Left renal cortex interstitium (tissue), 4 donors: Measurements from ENCODE around the gene POLR3E. TPM values are rescaled to one million over a fixed set of nuclear protein-coding genes. Genes with fewer than 3 reads are reported as not detected.

ENCODE experiments used
- DNase-seq, 4 donors: peaks; one replicate each; pipeline ENCODE4 v3.0.0-alpha.2; 2013; ENCODE audit warnings: low read depth in 4 of 4, low spot score in 2 of 4, missing footprints in 1 of 4
- polyA plus RNA-seq, 4 donors: library from polyadenylated mRNA; unstranded; fragments of 120-200 nt; gene quantifications; one replicate each; pipeline ENCODE4 v1.2.1, GENCODE V29; 2013; ENCODE audit not compliant: insufficient read length in 4 of 4

POLR3E gene, protein sequence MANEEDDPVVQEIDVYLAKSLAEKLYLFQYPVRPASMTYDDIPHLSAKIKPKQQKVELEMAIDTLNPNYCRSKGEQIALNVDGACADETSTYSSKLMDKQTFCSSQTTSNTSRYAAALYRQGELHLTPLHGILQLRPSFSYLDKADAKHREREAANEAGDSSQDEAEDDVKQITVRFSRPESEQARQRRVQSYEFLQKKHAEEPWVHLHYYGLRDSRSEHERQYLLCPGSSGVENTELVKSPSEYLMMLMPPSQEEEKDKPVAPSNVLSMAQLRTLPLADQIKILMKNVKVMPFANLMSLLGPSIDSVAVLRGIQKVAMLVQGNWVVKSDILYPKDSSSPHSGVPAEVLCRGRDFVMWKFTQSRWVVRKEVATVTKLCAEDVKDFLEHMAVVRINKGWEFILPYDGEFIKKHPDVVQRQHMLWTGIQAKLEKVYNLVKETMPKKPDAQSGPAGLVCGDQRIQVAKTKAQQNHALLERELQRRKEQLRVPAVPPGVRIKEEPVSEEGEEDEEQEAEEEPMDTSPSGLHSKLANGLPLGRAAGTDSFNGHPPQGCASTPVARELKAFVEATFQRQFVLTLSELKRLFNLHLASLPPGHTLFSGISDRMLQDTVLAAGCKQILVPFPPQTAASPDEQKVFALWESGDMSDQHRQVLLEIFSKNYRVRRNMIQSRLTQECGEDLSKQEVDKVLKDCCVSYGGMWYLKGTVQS
- polyA plus RNA-seq: 10 to 100 TPM; 41.2 to 70.1 (median 57.0) TPM

DNA sequence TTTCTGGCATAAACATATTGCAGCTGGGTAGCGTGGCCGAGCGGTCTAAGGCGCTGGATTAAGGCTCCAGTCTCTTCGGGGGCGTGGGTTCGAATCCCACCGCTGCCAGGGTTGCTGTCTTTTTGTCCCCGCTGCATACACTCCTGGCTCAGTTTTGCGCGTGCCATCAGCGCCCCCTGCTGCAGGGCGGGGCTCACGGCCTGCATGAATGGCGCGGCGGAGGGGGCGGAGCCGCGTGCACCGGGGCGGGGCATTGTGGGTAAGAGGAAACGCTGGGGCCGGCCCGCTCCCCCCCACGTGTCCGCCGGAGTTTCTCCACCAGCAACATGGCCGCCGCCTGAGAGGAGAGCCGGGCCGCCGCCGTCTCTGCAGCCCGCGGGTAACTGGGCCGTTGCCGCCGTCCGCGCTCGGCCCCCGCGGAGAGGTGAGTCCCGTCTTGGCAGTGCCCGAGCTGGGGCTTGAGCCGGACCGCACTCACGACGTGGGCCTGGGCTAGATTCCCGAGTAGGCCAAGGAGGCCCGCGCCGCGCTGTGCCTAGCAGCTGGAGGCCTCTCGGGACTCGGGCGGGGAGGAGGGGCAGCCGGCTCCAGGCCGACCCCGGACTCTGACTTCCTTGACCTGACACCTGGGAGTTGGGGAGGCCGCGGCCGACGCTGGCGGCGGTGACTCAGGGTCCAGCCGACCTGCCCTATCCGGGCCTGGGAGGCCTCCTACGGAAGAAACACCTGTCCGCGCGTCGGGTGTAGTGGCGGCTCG, at the start of gene POLR3E:
Gene POLR3E, plus strand, starts transcription at position 296 of the 757 bp plus-strand sequence. CDS start 5,560 bp downstream, outside the sequence.
- DNase-seq: peak; percentile 96 to 99 (median 98)

DNA sequence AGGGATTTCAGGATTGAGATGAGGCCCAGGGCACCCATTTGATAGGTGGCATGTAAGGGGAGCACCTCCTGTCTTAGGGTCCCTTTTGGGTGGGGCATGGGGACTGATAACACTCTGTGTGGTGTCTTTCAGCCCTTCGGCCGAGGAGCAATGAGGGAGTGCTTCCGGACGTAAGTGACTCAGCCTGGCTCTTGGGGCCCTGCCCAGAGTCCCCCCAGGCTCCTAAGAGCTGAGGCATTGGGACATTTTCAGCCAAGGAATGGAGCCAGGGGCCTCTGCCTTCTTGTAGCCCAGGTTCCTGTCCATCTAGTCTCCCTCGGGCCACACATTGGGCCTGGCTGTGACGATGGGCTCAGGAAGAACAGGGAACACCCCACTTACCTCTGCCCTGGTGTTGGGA, 46.7 kb upstream of the POLR3E start:
- DNase-seq: no peak

DNA sequence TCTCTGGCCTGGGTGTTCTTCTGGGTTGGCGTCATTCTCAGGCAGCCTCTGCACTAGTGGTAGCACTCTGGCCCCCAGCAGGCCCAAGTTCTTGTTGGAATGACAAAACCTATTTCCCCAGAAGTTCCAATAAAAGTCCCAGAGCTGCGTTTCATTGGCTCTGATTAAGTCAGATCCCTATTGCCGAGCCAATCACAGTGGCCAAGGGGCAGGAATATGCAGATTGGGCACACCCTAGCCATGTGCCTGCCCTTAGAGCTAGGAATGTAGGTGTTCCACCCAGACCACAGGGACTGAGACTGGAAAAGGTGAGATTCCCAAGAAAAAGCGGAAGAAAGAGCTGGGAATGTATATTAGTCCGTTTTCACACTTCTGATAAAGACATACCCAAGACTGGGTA, 44.9 kb upstream of the POLR3E start:
- no peak for DNase-seq

DNA sequence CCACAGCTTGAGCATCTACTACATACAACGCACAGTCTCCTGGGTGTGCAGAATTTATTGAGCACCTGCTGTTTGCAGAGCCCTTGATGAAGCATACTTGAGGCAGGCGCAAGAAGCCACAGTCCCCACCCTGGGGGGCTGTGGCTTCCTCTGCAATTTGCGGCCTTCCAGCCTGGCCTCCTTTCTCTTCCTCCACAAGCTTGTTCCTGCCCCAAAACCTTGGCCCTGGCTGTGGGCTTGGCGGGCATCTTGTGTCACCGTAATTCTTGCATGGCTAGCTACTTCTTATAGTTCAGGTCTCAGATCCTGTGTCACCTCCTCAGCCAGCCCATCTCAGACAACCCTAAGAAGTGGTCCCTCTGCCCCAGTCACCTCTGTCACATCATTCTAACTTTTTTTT, 43.9 kb upstream of the POLR3E start:
- DNase-seq: no peak

DNA sequence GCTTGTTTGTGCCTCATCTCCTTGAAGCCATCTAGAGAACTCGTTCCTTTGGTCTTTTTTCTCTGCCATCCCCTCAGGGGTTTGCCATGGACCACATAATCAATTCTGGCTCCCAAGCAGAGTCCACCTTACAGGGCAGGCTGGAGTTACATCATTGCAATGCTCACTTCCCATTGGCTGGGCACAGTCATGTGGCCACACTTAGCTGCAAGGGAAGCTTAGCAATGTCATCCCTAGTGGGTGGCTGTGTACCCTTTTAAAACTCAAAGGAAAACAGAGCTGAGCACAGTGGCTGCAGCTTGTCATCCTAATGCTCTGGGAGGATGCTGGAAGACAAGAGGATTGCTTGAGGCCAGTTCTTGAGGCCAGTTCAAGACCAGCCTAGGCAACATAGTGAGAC, 41.9 kb upstream of the POLR3E start:
- DNase-seq: no peak

DNA sequence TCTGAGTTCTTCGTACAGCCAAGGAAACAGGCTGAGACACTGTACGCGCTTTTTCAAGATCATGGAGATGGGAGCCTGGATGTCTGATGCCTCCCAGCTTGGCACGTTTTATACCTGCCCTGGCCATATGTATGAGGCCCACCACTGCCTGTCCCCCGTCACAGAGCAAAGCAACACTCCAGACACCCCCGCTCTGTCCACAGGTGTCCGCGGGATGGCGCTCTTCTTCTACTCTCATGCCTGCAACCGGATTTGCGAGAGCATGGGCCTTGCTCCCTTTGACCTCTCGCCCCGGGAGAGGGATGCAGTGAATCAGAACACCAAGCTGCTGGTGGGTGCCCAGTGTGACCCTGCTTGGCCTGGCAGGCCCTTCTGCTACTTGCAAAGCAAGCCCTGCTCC, 39.8 kb upstream of the POLR3E start:
- no peak for DNase-seq

DNA sequence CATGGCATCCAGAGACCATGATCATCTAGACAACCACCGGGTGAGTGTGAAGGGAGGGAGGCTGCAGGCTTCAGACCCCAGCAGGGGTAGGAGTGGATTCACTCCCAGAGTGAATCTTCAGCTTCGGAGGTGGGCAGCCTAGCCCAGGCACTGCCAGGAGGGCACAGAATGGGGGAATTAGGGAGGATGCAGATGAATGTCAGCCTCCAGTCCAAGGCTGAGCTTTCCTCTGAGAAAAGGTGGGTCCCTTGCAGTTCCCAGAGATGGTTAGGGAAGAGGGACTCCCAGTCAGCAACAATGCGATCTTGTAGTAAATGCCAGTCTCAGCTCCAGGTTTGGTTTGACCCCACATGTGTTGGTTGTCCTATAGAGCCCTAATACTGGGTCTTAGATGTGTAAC, 36.7 kb upstream of the POLR3E start:
- no peak for DNase-seq

DNA sequence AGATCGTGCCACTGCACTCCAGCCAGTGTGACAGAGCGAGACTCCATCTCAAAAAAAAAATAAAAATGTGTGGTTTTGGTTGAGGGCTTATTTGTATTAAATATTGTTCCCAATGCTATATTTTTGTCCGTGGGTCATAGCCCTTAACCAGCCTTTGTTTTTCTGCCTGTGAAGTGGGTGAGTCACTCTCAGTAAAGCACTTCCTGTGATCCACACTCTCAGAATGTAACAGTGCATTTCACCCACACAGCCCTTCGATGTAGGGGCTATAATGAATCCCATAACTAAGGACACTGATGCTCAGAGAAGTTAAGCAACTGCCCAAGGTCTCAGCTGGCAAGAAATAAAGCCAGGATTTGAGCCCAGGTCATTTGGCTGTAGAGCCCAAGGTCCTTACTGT, 34.7 kb upstream of the POLR3E start:
- no peak for DNase-seq

DNA sequence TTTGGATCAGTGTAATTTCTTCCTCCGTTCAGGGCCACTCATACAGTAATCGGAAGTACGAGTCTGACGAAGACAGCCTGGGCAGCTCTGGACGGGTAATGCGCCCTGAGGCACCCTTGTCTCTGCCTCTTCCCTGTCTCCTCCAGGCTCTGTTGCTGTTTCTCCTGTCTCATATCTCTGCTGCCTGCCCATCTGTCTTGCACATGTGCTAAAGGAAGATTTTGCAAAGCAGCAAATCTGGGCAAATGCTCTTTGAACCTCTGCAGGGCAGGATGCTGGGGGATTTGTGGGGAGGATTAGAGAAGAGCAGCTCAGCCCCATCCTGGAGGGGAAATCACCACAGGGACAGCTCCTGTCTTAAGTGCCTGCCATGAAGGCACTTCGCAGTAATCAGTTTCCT, 32.4 kb upstream of the POLR3E start:
- DNase-seq: no peak

DNA sequence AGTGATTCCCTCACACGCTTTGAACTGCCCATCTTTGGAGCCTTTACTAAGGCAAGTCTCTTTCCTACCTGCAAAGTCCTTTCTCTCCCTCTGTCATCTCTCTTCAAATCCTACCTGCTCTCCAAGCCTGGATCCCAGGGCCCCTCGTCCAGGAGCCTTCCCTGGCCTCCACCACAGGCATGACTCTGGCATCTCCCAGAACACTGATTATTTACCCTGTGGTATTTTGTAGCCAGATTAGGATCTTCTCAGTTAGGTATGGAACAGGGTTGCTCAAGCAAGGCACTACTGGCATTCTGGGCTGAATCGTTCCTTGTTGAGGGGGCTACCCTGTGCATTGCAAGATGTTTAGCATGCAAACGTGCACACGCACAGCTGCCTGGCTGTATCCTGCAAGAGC, 31.9 kb upstream of the POLR3E start:
- no peak for DNase-seq

DNA sequence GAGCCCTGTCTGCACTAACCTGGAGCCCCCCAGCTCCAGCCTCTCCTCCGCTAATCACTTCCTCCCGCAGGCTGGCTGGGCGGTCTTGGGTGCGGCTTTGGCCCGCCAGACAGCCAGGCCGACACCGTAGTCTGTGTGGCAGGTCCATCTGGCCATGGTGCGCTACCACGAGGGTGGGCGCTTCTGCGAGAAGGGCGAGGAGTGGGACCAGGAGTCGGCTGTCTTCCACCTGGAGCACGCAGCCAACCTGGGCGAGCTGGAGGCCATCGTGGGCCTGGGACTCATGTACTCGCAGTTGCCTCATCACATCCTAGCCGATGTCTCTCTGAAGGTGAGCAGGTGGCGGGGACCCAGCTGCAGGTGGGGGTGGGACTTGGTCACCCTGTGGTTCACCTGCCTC, 30.7 kb upstream of the POLR3E start:
- no peak for DNase-seq

DNA sequence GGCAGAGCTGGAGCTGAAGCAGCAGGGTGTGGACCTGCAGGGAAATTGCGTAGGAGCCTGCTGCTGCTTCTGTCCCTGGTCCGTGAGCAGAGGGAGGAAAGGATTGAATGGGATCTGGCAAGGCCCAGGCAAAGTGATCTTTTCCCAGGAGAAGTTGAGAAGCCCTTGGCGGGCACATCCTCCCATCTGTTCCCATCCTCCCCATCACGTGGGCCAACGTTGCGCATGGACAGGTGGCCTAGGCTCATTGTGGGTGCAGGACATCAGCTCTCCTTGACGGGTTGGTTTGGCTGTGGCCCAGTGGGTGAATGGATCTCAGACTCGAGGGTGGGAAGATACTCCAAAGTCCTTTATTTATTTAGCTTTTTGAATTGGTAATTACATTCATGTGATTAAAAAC, 29.4 kb upstream of the POLR3E start:
- DNase-seq: no peak

DNA sequence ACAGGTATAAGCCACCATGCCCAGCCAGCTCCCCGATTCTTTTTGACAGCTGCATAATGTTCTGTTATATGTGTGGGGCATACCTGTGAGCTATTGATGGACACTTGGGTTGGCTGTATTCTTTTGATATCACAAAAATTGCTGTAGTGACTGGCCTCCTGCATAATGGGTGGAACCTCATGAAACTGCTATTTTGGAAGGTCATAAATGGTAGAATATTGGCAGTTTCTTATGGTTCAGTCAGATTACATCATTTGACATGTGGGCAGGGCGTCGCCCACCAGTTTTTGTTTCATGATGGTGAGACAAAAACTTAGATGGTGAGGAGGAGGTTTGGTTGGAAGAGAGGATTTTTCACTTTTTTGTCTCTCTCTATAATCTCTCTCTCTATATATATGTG, 26.7 kb upstream of the POLR3E start:
- DNase-seq: no peak

DNA sequence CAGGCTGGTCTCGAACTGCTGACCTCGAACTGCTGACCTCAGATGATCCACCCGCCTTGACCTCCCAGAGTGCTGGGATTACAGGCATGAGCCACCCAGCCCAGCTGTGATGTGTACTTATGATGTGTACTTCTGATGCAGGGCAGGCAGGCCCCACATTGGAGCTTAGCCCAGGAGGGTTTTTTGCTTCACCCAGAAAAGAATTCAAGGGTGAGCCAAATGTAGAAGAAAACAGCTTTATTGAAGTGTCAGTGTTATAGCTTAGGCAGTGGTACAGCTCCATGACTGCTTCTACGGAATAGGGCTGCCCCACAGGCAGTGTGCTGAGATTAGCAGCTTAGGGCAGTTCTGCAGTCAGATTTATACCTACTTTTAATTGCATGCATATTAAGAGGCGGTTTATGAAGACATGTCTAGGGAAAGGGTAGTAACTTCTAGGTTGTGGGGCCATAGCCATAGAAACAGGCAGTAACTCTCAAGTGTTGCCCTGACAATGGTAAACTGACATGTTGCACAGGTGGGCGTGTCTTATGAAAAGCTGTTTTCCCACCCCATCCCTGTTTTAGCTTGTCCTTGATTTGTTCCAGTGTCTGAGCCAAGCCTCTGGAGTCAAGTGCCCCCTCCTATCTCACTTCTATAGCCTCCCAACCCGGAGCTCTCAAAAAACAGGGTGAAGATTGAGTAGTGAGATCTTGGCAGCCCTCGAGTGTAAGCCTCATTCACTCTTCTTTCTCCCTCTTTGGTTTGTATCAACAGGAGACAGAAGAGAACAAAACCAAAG, 24.1 kb upstream of the POLR3E start:
- no peak for DNase-seq

DNA sequence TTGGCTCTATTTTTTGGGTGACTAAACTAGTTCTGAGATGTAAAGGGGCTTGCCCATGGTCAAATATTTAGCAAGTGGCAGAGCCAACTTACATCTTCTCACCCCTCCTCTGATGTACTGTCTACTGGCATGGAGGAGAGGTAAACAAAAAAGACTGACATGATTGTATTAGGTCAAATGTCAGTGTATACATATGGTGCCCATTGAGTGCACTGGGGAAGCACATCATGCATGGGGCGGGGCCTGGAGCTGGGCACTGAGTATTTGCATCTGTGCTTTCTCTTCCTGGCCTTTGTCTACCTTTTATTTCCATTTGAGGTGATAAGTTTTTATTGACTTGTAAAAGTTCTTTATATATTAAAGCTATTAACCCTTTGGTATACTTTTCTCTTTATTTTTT, 22.3 kb upstream of the POLR3E start:
- no peak for DNase-seq

DNA sequence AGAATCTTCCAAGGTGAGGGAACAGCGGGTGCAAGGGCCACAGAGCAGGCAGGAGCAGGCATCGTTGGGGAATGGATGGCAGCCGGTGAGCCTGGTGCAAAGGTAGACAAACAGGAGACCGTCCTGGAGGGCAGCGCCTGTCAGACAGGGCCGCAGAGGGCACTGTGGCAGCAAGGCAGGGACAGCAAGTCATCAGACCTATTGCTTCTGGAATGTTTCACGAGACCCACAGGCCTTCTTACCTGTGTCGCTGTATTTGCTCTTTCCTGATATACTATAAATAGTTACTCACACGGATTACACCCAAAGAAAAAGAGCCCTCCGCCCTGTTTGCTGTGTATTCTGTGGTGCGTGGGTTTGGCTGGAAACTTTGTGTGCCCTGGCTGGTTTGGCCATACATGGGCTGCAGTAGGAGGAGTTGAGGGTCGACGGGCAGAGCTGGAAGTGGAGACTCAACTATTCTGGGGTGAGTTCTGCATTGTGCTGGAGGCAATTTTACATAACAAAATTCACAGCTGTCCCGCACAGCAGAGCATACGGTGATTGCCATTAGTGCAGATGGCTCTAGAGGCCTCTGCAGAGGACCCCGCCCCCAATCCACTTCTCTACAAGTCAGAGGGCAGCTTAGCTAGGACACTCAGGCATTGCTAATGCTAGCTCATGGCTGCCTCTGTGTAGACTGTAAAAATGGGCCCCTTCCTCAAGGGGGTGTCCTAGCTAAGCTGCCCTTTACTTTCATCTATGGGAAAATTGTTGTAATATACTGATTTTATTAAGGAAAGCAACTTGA, 18.6 kb upstream of the POLR3E start:
- DNase-seq: no peak

DNA sequence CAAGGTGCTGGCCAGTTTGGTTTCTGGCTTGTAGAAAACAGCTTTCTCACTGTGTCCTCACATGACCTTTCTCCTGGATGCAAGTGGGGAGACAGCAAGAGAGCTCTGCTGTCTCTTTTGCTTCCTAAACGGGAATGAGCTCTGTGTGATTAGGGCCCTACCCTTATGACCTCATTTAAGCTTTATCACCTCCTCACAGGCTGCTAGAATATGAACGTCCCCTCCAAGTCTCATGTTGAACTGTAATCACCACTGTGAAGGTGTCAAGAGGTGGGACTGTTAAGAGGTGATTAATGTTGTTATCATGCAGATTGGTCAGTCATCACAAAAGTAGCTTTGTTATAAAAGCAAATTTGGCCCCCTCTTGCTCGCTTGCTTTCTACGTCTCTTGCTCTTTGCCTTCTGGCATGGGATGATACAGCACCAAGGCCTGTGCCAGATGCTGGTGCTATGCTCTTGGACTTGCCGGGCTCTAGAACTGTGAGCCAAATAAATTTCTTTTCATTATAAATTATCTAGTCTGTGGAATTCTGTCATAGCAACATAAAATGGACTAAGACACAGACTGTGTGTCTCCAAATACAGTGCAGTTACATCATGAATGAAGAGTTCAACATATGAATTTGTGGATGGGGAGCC, 14.8 kb upstream of the POLR3E start:
- no peak for DNase-seq

DNA sequence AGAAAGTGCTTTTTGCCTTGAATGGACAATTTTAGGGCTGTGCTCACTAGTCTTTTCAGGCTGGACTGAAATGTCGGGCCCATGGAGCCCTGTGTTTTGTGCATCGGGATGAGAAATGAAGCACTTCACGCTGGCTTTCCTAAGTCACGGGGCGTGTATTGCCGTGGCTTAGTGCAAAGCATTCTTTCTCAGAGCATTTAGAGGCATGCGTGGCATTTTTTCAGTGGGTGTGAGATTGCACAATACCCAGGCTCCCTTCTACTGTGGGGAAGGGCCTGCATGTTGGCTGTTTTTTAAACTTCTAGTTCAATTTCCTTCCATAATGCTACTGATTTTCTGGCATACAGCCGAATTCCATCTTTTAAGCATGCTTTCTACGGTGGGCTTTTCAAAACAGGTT, 12.6 kb upstream of the POLR3E start:
- no peak for DNase-seq

DNA sequence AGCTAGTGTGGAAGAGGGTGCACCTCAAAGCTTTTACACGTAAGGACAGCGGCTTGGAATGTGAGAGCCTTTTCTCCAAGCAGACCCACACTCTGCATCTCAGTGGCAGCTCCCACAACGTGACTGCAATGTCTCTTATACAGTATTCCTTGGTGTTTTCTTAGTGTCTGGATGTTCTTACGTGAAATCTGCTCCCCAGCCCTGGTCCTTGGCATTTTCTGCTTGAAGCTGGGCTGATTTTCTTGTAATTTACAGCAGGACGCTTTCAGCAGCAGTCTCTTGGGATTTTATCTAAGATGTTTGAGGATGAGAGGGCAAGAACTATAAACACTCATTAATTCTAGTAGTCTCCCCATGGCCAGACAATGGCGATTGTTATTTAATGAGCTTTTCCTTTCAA, 12.1 kb upstream of the POLR3E start:
- DNase-seq: no peak
